ENCODE results near the gene ZFHX2.
A peak's percentile ranks its signal among the peaks of the same experiment; 100 is the strongest.
"Not testable (repeated sequence)": the region's sequence is repeated elsewhere in the genome, so short reads cannot be mapped to it uniquely, and the experiment has no call there.

ZFHX2 gene

GRCh38 chr14:23551266-23552028 is at the start of gene ZFHX2:
TSS of gene ZFHX2 (minus strand) at chr14:23551765. CDS start at chr14:23535325, 16,440 bp downstream.
- DNase-seq = peak; percentile 69

- no peak for DNase-seq
Observed at GRCh38 chr14:23600806-23601205, 49.2 kb upstream of the ZFHX2 start.

- DNase-seq = no peak
Observed at GRCh38 chr14:23600322-23600707, 48.8 kb upstream of the ZFHX2 start.

GRCh38 chr14:23594191-23594590 is 42.6 kb upstream of the ZFHX2 start:
- DNase-seq = not testable (repeated sequence)

- no peak for DNase-seq
Observed at GRCh38 chr14:23590198-23590597, 38.6 kb upstream of the ZFHX2 start.

- no peak for DNase-seq
Observed at GRCh38 chr14:23589606-23590005, 38.0 kb upstream of the ZFHX2 start.

- peak; percentile 41 for DNase-seq
Observed at GRCh38 chr14:23588884-23589598, 37.5 kb upstream of the ZFHX2 start.

- not testable (repeated sequence) for DNase-seq
Observed at GRCh38 chr14:23584527-23585203, 33.1 kb upstream of the ZFHX2 start.

- not testable (repeated sequence) for DNase-seq
Observed at GRCh38 chr14:23583761-23584526, 32.4 kb upstream of the ZFHX2 start.

- no peak for DNase-seq
Observed at GRCh38 chr14:23582906-23583760, 31.6 kb upstream of the ZFHX2 start.

GRCh38 chr14:23580948-23581281 is 29.4 kb upstream of the ZFHX2 start:
- DNase-seq = no peak

- no peak for DNase-seq
Observed at GRCh38 chr14:23580152-23580926, 28.8 kb upstream of the ZFHX2 start.

- DNase-seq = no peak
Observed at GRCh38 chr14:23579739-23580138, 28.2 kb upstream of the ZFHX2 start.

GRCh38 chr14:23579311-23579630 is 27.7 kb upstream of the ZFHX2 start:
- no peak for DNase-seq

GRCh38 chr14:23578560-23579310 is 27.2 kb upstream of the ZFHX2 start, which contains the start of gene JPH4:
TSS of gene JPH4 (minus strand) at chr14:23578790. CDS start at chr14:23577453, 1,337 bp downstream.
- DNase-seq = no peak

GRCh38 chr14:23577710-23578392 is 26.3 kb upstream of the ZFHX2 start:
- no peak for DNase-seq

GRCh38 chr14:23577004-23577681 is 25.6 kb upstream of the ZFHX2 start:
- DNase-seq = no peak

- DNase-seq = no peak
Observed at GRCh38 chr14:23573384-23574015, 21.9 kb upstream of the ZFHX2 start.

- DNase-seq = no peak
Observed at GRCh38 chr14:23572836-23573235, 21.3 kb upstream of the ZFHX2 start.
